Upper lobe of left lung (tissue), 4 donors: ENCODE measurements around the gene ARHGEF7.

Experiments used
- CTCF ChIP-seq, 6 experiments: fragments of 450-650 bp in 4 of 6; fragments of 200-600 bp in 2 of 6; sonication (generic) in 2 of 6; IDR thresholded peaks; one replicate each; pipeline ENCODE4 v1.5.1; 2016 to 2019; ENCODE audit warnings: antibody characterized with exemption in 6 of 6
- POLR2A ChIP-seq, 4 donors: fragments of 450-650 bp; IDR thresholded peaks; one replicate each; pipeline ENCODE4 v1.5.1; 2016 to 2017; ENCODE audit warnings: antibody characterized with exemption in 4 of 4, mild to moderate bottlenecking in 2 of 4

DNA sequence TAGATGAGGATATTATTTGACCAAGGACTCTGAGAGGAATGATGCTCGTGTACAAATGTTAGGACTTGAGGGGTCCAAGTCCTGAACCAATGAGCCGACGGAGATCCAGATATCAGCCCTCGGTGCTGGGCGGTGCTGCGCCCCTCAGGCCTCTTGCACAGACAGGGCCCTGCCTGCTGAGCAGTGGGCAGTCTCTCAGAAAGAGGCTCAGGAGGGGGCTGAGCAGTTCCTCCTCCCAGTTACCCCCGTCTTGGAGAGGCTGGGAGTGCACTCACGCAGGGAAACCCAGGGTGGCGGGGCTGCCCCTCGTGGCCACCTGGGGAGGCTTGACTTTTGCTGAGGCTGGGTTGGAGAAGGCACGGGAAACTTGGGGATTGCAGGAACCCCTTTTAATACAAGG is 223.7 kb downstream of the ARHGEF7 start:
- TF ChIP-seq CTCF (IDR thresholded peaks at IDR 0.05) = no peak
- no peak for TF ChIP-seq POLR2A (IDR thresholded peaks at IDR 0.05)
